ENCODE results near the gene HIC1.

HIC1 gene

DNA sequence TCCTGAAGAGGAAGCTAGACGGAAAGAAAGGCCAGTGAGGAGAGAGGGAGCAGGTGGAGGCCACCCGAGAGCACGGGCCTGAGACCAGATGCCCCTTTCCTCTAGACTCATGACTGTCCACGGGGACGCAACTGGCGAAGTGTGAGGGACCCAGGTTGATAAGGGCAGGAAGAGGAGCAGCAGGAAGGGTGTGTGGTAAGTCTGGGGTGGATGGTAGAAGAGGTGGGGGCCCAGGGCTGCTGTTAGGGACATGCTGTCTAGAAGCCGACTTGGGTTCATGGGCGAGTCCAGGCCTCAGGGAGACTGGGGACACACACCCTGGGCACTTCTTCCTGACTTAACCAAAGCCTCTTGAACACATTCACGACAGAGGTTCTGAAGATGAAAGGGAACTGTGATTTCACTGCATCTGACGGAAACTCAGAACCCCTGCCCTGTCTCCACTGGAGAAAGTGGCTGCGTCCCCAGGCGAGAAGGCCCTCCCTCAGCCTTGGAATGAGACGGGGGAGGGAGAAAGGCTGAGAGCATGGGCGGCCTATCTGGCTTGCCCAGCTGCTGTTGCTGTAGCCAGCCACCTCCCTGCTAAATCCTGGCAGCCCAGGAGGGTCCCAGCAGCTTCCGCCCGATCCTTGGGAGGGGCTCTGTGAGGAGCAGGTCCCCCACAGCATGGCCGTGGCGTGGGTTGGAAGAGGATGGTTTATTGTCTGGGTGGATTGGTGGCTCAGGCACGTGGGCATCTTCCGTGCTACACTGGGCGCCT is 6.0 kb downstream of the HIC1 start:
- no peak for DNase-seq

DNA sequence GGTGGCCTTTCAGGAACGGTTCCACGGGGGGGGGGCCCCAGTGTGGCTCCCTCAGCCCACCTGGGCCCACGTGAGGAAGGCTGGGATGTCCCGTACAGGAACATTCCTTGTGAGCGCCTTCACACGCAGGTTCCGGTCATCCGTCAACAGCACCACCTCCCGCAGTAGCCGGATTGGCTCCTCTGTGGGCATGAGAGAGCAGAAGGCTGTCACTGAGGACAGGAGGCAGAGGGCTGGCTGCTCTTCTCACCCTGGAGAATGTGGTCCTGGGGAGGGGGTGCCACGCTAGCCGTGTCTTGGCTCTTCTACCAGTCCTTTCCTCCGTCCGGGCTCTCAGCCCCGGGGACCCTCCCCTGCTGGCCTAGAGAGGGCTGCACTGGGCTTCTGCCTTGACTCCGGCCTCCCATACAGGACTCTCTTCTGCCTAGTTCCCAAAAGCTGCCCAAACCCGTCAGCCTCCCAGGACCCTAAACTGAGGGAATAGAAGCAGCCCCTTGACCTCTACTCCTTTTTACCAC is 6.6 kb downstream of the HIC1 start:
- DNase-seq = no peak

DNA sequence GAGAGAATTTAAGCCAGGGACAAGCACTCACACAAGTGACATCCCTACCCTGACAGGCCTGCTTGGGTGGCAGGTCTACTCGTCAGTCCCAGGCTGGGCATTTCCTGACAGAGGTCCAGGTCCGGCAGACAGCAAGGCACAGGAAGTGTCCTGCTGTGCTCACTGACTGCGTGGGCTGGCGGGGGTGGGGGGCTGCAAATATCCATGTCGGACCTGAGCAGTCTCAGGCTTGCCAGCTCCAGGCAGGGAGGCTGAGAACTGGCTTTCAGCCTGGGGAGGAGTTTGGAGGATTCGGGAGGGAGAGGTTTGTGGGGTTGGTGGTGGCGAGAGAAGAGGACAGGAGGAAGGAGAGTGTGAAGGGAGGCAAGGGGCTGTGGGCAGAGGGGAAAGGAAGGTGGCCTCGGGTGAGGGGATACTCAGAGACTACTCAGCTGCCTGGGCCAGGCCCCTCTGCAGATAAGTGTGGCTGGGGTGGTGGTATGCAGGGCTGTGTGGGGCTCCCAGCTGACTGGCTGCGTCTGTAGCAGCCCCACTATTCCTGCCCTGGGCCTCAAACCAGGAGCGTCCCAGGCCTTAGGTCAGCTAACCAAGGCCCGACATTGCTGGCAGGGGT is 7.8 kb downstream of the HIC1 start:
- no peak for DNase-seq

DNA sequence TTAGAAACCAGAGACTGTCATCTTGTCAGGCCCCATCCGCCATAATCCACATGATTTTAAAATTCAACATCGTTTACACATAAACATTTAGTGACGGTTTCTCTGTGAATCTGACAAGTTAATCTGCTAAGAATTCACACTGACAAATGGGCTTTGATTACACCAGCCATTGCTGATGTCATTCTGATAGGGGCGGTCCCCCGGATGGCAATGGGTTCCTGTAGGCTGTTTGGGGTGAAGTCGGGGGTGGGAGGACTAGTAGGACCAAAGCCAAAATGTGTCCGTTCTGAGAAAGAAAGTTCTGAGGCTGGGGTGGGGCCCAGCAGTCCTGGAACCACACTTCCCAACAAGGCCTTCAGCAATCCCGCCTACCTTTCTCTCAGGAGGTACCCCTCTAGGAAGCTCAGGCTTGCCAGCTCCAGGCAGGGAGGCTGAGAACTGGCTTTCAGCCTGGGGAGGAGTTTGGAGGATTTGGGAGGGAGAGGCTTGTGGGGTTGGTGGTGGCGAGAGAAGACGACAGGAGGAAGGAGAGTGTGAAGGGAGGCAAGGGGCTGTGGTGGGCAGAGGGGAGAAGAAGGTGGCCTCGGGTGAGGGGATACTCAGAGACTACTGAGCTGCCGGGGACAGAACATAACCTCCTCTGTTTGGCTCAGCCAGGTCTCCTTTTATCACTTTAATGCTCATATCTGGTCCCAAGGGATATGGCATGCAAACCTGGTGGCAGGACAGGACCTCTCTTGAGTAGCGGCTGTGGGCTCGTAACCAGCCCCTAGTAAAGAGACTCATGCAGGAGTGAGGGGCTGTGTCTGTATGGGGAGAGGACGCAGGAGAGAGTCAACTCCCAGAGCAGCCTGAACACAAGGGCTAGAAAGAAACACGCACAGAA is 8.6 kb downstream of the HIC1 start:
- DNase-seq = no peak

DNA sequence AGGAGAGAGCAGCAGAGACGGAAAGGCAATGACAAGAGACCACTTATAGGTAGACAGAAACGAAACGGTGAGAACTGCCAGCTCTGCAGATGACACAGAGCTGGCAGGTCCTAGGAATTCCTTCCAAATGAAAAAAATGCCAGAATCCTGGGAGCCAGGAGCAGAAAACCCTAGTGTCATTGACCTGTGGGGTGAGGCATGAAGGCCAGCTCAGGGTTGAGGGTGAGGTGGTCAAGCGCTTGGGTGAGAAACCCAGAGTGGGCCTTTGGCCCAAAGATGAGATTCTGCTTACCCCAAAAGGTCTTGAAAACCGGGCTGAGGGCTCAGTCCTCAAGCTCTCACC is 9.2 kb downstream of the HIC1 start:
- DNase-seq = no peak

DNA sequence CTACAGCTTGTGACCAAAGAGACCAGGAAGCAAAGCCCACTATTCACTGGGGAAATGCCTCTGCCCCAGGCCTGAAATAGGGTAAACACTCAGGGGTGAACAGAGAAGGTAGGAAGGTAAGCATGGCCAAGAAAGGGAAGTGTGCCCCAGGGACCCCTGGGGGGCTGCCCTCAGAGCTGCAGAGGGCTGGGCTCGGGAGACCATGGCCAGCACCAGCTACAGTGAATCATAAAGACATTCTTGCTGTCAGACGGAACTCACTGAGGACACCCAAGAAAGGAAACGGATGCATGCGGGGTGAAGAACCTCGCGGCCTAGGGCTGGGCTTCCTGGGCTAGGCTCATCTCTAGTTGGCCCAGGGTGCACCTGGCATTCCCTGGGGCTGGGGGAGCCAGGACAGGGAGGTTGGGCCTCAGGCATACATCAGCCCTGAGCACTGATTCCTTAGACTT is 9.6 kb downstream of the HIC1 start:
- DNase-seq = no peak

DNA sequence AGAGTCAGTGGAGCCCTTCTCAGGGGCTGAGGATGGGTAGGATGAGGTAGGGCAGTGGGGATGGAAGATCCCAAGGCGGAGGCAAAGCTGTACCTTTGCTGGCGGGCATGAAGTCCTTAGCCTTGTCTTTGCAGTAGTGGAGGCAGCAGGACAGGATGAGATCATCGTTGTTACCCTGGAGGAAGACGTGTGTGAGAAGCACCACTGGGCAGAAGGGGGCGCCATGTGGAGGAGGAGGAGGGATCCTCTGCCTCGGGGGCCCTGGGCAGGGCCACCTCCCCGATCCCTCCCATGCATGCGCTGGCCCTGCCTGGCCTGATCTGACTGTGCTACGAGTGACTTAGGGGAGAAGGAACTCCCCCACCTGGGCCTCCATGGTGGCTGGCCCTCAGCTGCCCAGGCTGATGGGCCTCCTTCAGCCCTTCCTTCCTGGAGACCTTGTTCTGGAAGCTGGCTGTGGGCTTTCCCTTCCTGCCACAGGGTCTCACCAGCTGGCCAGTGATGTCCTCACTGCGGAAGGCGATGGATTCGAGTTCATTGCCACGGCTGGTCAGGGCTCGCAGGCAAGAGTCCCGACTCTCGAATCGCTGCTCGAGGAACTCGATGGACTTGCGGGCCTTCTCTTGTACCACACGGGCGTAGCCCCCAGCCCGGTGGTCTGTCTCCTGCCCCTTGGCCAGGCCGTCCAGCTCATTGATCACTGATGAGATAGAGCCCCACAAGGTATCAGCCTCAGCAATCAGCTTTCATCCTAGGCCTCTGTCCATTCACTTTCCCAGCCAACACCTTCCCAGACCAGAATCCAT is 10.3 kb downstream of the HIC1 start:
- DNase-seq = peak; percentile 68 to 71

DNA sequence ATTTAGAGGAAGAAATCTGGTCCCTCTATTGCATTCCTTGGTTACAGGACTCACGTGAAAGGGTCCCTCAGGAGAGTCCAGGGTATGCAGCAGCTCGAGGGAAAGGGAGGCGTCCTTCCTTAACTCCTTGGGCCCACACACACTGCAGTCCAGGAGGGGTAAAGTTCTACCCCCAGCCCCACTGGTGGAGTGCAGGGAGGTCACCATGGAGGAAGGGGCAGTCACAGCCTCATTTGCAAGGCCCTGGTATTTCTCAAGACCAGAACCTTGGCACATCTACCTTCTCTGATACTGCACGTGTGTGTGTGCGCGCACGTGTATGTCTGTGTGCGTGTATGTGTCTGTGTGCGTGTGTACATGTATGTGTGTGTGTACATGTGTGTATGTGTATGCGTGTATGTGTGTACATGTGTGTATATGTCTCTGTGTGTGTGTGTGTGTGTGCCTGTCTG is 11.1 kb downstream of the HIC1 start:
- no peak for DNase-seq

DNA sequence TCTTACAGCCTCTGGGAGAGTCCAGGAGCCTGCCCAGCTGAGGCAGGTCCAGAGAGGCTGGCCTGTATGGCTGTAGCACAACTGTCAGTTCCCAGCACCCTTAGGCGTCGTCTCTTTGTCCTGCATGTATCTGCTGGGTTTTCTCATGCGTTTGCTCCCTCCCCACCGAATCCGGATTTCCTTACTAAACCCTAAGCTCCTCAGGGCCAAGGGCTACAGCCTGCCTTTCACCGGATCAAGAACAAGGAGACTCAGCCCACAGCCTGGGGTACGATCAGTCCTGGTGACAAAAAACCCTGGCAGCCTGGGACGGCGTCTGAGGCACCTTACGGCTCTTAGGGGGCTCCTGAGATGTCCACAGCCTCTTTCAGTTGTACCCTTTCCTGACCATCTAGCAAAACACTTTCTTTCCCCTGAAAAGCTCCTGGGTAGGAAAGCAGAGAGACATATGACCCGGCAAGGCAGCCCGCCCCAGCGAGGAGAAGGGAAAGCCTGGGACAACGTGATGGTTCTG is 12.2 kb downstream of the HIC1 start:
- DNase-seq = no peak

DNA sequence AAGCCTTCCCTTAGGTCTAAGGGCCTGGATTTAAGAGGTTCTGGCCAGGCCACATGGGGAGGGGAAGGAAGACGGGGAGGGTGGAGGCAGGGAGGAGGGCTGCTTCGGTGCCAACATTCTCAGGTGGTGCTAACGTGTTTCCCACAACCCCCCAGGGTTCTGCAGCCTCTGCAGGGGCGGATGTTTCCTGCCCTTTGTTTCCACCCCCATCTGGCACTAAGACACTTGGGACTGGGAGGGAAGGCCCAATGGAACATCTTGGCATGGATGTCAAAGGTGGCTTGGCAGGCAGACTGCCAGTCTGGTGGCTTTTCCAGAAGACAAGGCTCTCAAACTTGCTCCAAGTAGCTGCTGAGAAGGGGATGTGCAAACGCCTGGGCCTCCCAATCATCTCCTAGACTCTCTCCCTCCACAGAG is 12.7 kb downstream of the HIC1 start:
- DNase-seq = no peak

DNA sequence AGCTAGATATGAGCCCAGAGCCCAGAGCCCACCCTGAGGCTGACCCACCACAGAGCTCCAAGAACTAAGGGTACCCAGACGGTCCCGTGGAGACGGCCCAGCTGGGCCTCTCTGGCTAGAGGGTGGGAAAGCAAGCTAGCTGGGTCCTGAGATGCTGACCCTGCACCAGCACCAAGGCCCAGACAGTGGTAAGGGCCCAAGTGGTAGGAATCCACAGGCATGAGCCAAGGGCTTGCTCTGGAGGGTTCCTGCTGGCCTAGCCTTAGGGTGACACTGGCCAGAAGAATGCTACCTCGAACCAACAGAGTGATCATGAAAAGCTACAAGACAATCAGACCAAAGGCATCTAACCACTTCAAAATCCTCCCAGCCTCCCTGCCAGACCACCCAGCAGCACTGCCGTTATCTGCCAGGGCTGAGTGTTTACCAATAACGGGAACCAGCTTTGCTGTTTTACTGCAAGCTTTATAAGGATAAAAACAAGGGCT is 13.2 kb downstream of the HIC1 start:
- no peak for DNase-seq

DNA sequence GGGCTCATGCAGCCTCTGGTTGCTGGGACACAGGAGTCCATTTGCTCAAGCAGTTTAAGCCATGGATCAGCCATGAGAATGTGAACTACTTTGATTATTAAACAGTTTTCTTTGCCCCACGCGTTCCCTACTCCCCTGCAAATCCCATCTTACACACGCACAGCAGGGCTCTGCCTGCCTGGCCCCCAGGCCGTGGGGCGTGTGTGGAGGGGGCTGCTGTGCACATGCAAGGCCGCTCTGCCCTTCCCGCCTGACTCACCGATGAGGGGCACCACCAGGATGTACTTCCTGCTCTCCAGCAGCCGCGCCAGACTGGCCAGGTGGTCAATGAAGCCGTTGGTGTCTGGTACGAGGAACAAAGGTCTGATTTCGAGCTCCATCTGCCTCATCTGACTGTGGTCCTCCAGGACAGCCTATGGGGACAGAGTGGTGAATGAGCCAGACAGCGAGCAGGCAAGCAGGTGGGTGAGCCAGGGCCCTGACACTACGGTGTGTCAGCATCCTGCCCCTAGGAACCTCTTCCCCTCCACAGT is 13.7 kb downstream of the HIC1 start:
- DNase-seq = no peak

DNA sequence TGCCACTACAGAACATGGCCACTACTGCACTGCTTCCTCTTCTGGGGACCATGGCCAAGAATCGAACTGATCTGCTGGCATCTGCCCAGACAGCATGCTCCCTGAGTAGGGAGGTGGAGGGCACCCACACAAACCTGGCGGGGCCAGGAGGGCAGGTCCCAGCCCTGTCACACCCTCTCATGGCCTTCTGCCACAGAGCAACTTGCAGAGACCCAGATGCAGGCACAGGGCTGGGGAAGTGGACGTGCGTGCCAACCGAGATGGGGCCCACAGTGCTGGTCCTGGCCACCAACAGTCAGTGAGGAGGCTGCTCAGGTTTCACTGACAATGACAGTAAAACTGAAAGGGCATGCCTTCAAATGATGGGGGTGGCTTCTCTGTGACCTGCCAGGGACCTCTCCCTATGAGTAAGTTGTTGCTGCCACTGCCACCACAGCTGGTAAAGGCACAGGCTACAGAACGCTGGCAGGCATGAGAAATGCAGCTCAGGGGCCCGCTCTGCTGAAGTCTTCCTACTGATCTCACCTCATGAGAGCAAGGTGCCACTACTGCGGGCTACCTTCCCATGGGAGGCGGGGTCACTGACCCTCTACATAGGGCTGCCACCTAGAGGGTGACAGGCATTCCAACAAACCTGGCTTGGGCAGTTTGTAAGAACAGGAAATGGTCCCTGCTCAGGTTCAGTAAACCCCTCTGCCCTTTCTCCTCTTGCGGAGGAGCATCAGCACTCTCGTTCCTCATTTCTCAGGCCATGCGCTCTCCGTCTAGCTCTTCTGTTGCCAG is 15.5 kb downstream of the HIC1 start:
- peak; percentile 58 to 65 for DNase-seq

DNA sequence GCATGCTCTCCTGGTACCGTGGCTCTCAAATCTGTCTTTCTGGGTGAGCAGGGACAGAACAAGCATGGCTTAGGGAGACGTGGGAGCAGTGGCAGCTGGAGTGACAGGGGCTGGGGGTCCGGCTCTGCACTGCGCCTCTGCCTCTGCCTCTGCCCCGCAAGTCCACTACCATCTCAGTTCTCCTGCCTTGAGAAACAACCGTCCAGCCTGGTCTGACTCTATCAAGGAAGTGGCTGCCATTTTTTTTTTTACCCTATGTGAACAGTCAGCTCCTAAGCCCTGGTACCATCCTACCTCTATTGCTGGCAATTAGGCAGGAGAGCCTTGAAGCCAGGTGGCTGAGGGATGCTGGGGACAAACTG is 16.1 kb downstream of the HIC1 start:
- no peak for DNase-seq

DNA sequence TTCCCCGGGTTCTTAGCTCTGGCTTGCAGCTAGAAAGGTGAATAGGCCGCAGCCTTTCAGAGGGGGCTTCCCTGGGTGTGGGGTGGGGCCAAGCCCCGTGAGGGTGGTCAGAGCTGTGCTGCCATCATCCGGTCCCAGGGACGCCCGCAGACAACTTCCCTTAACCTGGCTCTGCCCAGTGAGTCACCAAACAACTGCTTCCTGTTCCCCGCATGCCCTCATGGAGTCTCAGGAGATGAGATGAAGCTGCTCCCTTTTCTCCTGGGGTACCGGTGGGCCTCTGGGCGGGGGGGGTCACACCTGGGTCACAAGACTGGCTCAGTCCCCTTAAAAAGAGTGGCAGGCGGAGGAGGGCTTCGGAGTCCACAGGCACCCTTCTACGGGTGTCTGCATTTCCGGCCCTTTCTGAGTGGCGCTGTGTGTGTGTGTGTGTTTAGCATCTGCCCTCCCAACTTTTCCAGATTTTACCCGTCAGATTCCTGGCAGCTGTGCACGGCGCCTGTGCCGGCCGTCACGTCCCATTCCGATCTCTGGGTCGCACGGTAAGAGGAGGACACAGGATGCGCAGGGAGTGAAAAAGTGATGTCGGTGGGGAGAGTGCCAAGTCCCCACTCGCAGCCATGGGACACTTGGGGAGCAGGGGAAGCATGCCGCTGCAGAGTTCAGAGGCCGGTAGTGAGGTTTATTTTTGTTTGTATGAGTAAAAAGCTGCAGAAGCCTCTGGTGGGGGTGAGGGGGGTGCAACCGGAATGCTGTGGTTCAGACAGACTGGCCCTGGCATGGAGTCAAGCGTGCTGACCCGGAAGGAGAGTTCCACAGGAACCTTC is 16.8 kb downstream of the HIC1 start:
- DNase-seq = no peak

DNA sequence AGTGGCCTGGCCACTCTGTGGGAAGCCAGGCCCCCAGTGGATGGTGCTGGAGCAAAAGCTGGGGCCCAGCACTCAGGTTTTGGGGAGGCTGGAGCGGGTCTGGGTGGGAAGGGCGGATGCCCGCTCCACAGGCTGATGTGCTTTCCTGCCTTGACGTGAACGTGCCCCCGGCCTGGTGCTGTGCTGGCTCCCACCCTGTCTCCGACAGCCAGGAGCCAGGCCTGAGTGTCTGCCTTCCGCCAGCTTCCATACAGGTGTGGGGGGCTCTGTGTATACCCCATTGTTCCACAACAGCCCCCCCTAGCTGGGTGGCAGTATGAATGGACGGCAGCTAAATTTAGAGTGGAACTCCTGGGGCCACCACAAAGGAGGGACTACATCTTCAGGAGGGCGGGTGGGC is 20.0 kb downstream of the HIC1 start:
- DNase-seq = no peak

DNA sequence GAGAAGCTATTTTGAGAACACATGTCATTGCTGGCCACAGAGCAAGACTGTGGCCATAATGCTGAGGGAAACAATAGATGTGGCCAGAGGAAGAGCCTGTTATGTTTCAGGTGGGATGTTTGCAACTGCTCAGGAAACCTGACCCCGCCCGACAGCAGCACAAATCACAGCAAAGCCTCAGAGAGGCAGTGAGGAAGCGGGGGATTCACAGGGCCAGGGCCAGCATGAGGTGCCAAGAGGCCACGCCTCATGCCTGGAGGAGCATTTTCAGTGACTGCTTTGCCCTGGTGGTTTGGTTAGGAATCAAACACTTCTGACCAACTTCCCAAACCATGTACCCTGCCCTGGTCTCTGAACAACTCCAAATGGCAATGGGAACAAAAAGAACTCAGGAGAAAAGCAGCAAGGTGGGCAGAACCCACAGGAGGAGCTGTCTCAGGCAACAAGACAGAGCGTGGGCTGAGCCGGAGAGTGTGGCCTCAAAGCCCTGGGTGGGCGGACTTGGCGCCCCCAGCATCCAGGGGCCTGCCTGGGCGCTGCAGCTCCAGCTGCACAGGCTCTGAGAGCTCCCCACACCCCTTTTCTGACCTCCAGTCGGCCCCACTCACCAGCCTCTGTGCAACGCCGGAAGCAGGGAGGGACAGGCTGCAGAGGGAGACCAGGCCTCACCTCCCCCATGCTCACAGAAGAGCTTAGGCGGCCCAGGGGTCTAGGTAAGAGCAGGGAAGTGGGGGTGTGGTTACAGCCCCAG is 20.6 kb downstream of the HIC1 start:
- DNase-seq = no peak

DNA sequence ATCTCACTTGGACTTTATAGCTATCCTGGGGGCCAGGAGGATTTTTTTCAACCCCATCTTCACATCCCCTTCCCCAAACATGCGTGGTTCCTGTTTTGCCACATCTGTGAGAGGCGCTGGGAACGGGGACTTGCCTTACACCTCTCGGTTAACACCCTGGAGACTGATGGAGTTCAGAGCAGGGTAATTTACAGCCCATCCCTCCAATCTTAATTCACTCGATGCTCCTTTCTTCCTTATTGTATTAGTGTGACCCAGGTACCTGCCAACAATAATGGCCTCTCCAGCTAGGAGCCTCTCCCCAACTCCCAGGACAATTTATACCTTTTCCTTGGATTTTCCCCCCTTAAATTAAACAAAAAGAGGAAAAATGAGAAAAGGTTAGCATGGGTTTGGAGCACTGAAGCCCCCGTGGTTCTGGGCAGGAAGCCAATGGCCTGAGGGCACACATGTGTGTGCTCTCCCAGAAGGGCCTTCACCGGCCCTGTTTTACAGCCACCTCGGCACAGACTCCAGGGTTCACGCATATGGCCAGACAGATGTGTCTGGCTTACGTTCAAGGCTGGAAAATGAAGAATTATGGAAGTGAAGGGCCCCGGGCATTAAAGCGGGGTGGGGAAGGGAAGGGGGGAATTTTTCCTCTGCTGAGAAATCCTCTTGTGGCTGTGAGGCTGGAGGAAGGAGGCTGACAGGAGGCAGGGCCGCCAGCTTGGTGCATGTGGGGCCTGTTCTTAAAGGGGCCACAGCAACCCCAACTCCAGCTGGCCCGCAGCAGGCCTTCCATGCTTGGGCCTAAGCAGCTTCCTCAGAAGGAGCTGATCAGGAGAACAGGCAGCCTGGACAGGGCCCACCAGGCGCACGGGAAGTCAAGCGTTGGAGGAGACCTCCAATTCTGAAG is 21.4 kb downstream of the HIC1 start:
- DNase-seq = no peak

Data from stimulated activated CD4-positive, alpha-beta T cell treated with anti-CD3 and anti-CD28 coated beads, Interleukin-2, amount 100 ng/mL, for 48 hours (primary cell).